H1 (cell line): ENCODE results near the gene PDZD11. TPM values are rescaled to one million over a fixed set of nuclear protein-coding genes. Genes with fewer than 3 reads are reported as not detected.

ENCODE experiments used
- CTCF ChIA-PET: fragments of 300-600 bp; sonication (Branson Sonifier 250); formaldehyde crosslinking; loops from one replicate; lab custom pipeline; 2021; ENCODE audit not compliant: partially characterized antibody; lab: Charles Lee
- POLR2A ChIA-PET: fragments of 300-600 bp; sonication (Branson Sonifier 250); formaldehyde crosslinking; loops from one replicate; lab custom pipeline; 2021; ENCODE audit warnings: inconsistent platforms; ENCODE audit not compliant: partially characterized antibody; lab: Charles Lee
- DNase-seq, 2 experiments: peaks; one replicate each; pipeline versions ENCODE4 v3.0.0 to v3.0.0-alpha.2; 2010 to 2022; ENCODE audit warnings: low spot score in 2 of 2, low read depth in 1 of 2, mixed read lengths in 1 of 2
- FAIRE-seq: peaks from 2 replicates; lab custom pipeline; 2011; peaks lifted over from hg19 to GRCh38; lab: Jason Lieb, UNC
- H2AFZ ChIP-seq: 2 replicates; pipeline ENCODE4 v1.8.1; 2012; ENCODE audit warnings: low read length, inconsistent platforms
- H2AK5ac ChIP-seq: 2 replicates; pipeline ENCODE4 v1.6.1; 2013; ENCODE audit warnings: low read depth, low read length
- H2BK120ac ChIP-seq: replicated peaks from 2 replicates; pipeline ENCODE3; 2013; ENCODE audit warnings: low read depth, low read length, inconsistent platforms
- H2BK12ac ChIP-seq: 2 replicates; pipeline ENCODE4 v1.6.1; 2013; ENCODE audit warnings: low read depth, low read length
- H2BK15ac ChIP-seq: 2 replicates; pipeline ENCODE4 v1.6.1; 2013; ENCODE audit warnings: low read length
- H2BK20ac ChIP-seq: 2 replicates; pipeline ENCODE4 v1.6.1; 2013; ENCODE audit warnings: low read length
- H2BK5ac ChIP-seq: 2 replicates; pipeline ENCODE4 v1.6.1; 2013; ENCODE audit warnings: low read depth, low read length
- H3K14ac ChIP-seq: 2 replicates; pipeline ENCODE4 v1.6.1; 2013; ENCODE audit warnings: inconsistent platforms; ENCODE audit not compliant: insufficient read length
- H3K18ac ChIP-seq: 2 replicates; pipeline ENCODE4 v1.6.1; 2013; ENCODE audit warnings: low read length; ENCODE audit errors: extremely low read depth
- H3K23ac ChIP-seq: 2 replicates; pipeline ENCODE4 v1.6.1; 2013; ENCODE audit warnings: inconsistent platforms; ENCODE audit not compliant: insufficient read length
- H3K23me2 ChIP-seq: 2 replicates; pipeline ENCODE4 v1.6.1; 2013; ENCODE audit warnings: low read depth, low read length
- H3K27ac ChIP-seq: 2 replicates; pipeline ENCODE4 v1.6.1; 2011; ENCODE audit warnings: low read depth, low read length, inconsistent platforms
- H3K27me3 ChIP-seq, 4 experiments: replicated peaks in 1 of 4; 1 replicate in 1 of 4; 2 replicates in 3 of 4; pipeline versions ENCODE4 v1.6.1 to v1.8.1; 2011 to 2013; ENCODE audit warnings: low read length in 3 of 4, mild to moderate bottlenecking in 3 of 4, inconsistent platforms in 2 of 4, mixed read lengths in 2 of 4, moderate library complexity in 1 of 4; ENCODE audit not compliant: control insufficient read depth in 3 of 4, insufficient read depth in 3 of 4; ENCODE audit errors: extremely low read depth in 1 of 4
- H3K36me3 ChIP-seq, 4 experiments: 2 replicates each; pipeline versions ENCODE4 v1.6.1 to v1.8.1; 2011 to 2013; ENCODE audit warnings: mild to moderate bottlenecking in 4 of 4, low read length in 3 of 4, moderate library complexity in 2 of 4, control low read depth in 1 of 4, inconsistent platforms in 1 of 4; ENCODE audit not compliant: insufficient read depth in 4 of 4, control insufficient read depth in 2 of 4
- H3K4ac ChIP-seq: replicated peaks from 2 replicates; pipeline ENCODE3; 2013; ENCODE audit warnings: low read length, low read depth, mixed read lengths, inconsistent platforms; ENCODE audit not compliant: insufficient read length
- H3K4me1 ChIP-seq, 4 experiments: replicated peaks in 1 of 4; 1 replicate in 1 of 4; 2 replicates in 3 of 4; pipeline versions ENCODE4 v1.6.1 to v1.8.1; 2011 to 2013; ENCODE audit warnings: low read length in 3 of 4, inconsistent platforms in 2 of 4, mixed read lengths in 1 of 4; ENCODE audit not compliant: insufficient read depth in 4 of 4, control insufficient read depth in 3 of 4
- H3K4me2 ChIP-seq, 2 experiments: 2 replicates each; pipeline versions ENCODE4 v1.6.1 to v1.8.1; 2011 to 2013; ENCODE audit warnings: low read depth in 2 of 2, low read length in 2 of 2, control low read depth in 1 of 2, inconsistent platforms in 1 of 2, mild to moderate bottlenecking in 1 of 2; ENCODE audit not compliant: insufficient read depth in 1 of 2
- H3K4me3 ChIP-seq, 4 experiments: fragments of 200-600, 300-600 bp in 1 of 4; sonication (generic), shearing (Covaris generic), sonication (Bioruptor Twin) in 1 of 4; 2 replicates each; pipeline versions ENCODE4 v1.5.1 to v1.8.1; 2011 to 2016; ENCODE audit warnings: low read length in 4 of 4, low read depth in 3 of 4, control low read depth in 2 of 4, inconsistent platforms in 2 of 4, mild to moderate bottlenecking in 2 of 4, mixed read lengths in 1 of 4, moderate library complexity in 1 of 4; ENCODE audit not compliant: insufficient read depth in 2 of 4; ENCODE audit errors: extremely low read depth in 1 of 4
- H3K56ac ChIP-seq: replicated peaks from 2 replicates; pipeline ENCODE3; 2013; ENCODE audit warnings: low read depth, mild to moderate bottlenecking, mixed read lengths, low read length, inconsistent platforms; ENCODE audit not compliant: insufficient read length
- H3K79me1 ChIP-seq: 2 replicates; pipeline ENCODE4 v1.6.1; 2013; ENCODE audit warnings: low read depth, low read length, control low read depth
- H3K79me2 ChIP-seq, 2 experiments: 2 replicates each; pipeline versions ENCODE4 v1.6.1 to v1.8.1; 2012 to 2013; ENCODE audit warnings: low read length in 2 of 2, mild to moderate bottlenecking in 2 of 2, inconsistent platforms in 1 of 2; ENCODE audit not compliant: insufficient read depth in 2 of 2, control insufficient read depth in 1 of 2
- H3K9ac ChIP-seq, 4 experiments: replicated peaks in 1 of 4; 1 replicate in 1 of 4; 2 replicates in 3 of 4; pipeline versions ENCODE4 v1.6.1 to v1.8.1; 2011 to 2013; ENCODE audit warnings: low read depth in 3 of 4, low read length in 3 of 4, control low read depth in 2 of 4, mild to moderate bottlenecking in 2 of 4, moderate library complexity in 2 of 4, inconsistent platforms in 1 of 4; ENCODE audit errors: extremely low read depth in 1 of 4
- H3K9me3 ChIP-seq, 2 experiments: 2 replicates each; pipeline versions ENCODE4 v1.6.1 to v1.8.1; 2012 to 2013; ENCODE audit warnings: mild to moderate bottlenecking in 2 of 2, moderate library complexity in 2 of 2, control low read depth in 1 of 2, inconsistent platforms in 1 of 2, low read depth in 1 of 2, low read length in 1 of 2, mixed read lengths in 1 of 2; ENCODE audit not compliant: insufficient read depth in 2 of 2
- H4K20me1 ChIP-seq, 2 experiments: replicated peaks in 1 of 2; 2 replicates each; pipeline versions ENCODE3 to v1.8.1; 2011 to 2013; ENCODE audit warnings: inconsistent platforms in 2 of 2, low read length in 2 of 2, mild to moderate bottlenecking in 1 of 2; ENCODE audit not compliant: insufficient read depth in 2 of 2, control insufficient read depth in 1 of 2
- H4K5ac ChIP-seq: 2 replicates; pipeline ENCODE4 v1.6.1; 2013; ENCODE audit warnings: low read length, low read depth, mixed read lengths, inconsistent platforms; ENCODE audit not compliant: insufficient read length
- H4K8ac ChIP-seq: 2 replicates; pipeline ENCODE4 v1.8.0; 2013; ENCODE audit warnings: mild to moderate bottlenecking, moderate library complexity, low read length, inconsistent platforms; ENCODE audit not compliant: insufficient read depth; ENCODE audit errors: extremely low read depth
- H4K91ac ChIP-seq: replicated peaks from 2 replicates; pipeline ENCODE3; 2013; ENCODE audit warnings: low read length, mixed read lengths, inconsistent platforms; ENCODE audit not compliant: insufficient read length
- WGBS, 2 experiments: shearing (Covaris generic) in 1 of 2; methylation state at CpG; one replicate each; pipeline versions ENCODE4 v1.1.6 to v1.1.7; 2013 to 2015; ENCODE audit warnings: low lambda C conversion rate in 2 of 2, mixed read lengths in 2 of 2, inconsistent platforms in 1 of 2, low coverage in 1 of 2, missing lambda C conversion rate in 1 of 2; ENCODE audit not compliant: insufficient replicate concordance in 2 of 2, insufficient coverage in 1 of 2, insufficient read length in 1 of 2; ENCODE audit errors: extremely low coverage in 1 of 2, missing lambda C conversion rate in 1 of 2; 5-methylcytosine and 5-hydroxymethylcytosine counted together
- polyA plus RNA-seq, 7 experiments: library from polyadenylated mRNA; depleted of rRNA in 3 of 7; stranded (reverse) in 5 of 7; unstranded in 2 of 7; fragments of >200 nt in 5 of 7; fragments of 200-250 nt in 2 of 7; gene quantifications; 1 replicate in 5 of 7; 2 replicates in 1 of 7; 4 replicates in 1 of 7; pipeline versions ENCODE4 v1.2.1 to v1.2.3, GENCODE V29; 2011 to 2013; ENCODE audit warnings: missing spikeins in 2 of 7, mixed read lengths in 2 of 7
- total RNA-seq: library from RNA; stranded (reverse); fragmentation: NEBNext Ultra II Directional; extraction: Animal tissue kit (Norgen Biotek cat#: 25700); gene quantifications from 2 replicates; pipeline ENCODE4 v1.2.1, GENCODE V29; 2021

PDZD11 gene
- total and polyA plus RNA-seq, 2 of the 8 experiments (the other 6 are each of a cell fraction or from before 2014, with no cell fraction given), result 31.5 to 55.9 TPM

GRCh38 chrX:70322784-70323183 is 33.1 kb upstream of the PDZD11 start:
- DNase-seq (no peak), FAIRE-seq (no peak)
- H3K23me2 ChIP-seq, result no peaks in the 10 kb centered on the region
- no peak overlapping the region for H2BK20ac ChIP-seq
- no peaks in the 10 kb centered on the region for H3K79me2 ChIP-seq
- H3K4me3 ChIP-seq, result no peak overlapping the region
- no peak overlapping the region for H3K4me2 ChIP-seq
- H3K18ac ChIP-seq, result no peak overlapping the region
- H2BK12ac ChIP-seq, result no peak overlapping the region
- no peaks in the 10 kb centered on the region for H3K27me3 ChIP-seq
- H3K36me3 ChIP-seq, result no peaks in the 10 kb centered on the region
- no peaks in the 10 kb centered on the region for H3K79me1 ChIP-seq
- CTCF ChIA-PET, result no interaction called here
- no peak overlapping the region for H3K23ac ChIP-seq
- no peak overlapping the region for H2AFZ ChIP-seq
- H3K9ac ChIP-seq, result no peak overlapping the region
- no peak overlapping the region for H3K14ac ChIP-seq
- no peaks in the 10 kb centered on the region for H4K20me1 ChIP-seq
- POLR2A ChIA-PET, result interaction anchor here (1.0 kb wide), 1 partner anchor 100 kb away, joined by 4 read pairs; the partner anchor contains the start of gene GDPD2
- no peaks in the 10 kb centered on the region for H3K4me1 ChIP-seq
- no peak overlapping the region for H2BK120ac ChIP-seq
- H4K8ac ChIP-seq, result no peak overlapping the region
- 91% methylated on average over 4 of the region's 4 CpGs; no CpG with 5 or more reads in 1 of the 2 experiments for WGBS, 2 experiments
- no peak overlapping the region for H4K91ac ChIP-seq
- no peak overlapping the region for H4K5ac ChIP-seq
- H3K9me3 ChIP-seq, result no peaks in the 10 kb centered on the region
- H3K4ac ChIP-seq, result no peak overlapping the region
- no peak overlapping the region for H2BK5ac ChIP-seq
- H2BK15ac ChIP-seq, result no peak overlapping the region
- H3K56ac ChIP-seq, result no peak overlapping the region
- H3K27ac ChIP-seq, result no peak overlapping the region
- H2AK5ac ChIP-seq, result no peak overlapping the region
